Stimulated activated CD4-positive, alpha-beta T cell treated with anti-CD3 and anti-CD28 coated beads, Interleukin-1b, Interleukin-23, amount 100 ng/mL, for 4 hours (primary cell): ENCODE results near the gene ADCYAP1.
A peak's percentile ranks its signal among the peaks of the same experiment; 100 is the strongest.
"Not testable (repeated sequence)": the region's sequence is repeated elsewhere in the genome, so short reads cannot be mapped to it uniquely, and the experiment has no call there.

Source experiments
- DNase-seq, 2 donors: peaks; one replicate each; pipeline ENCODE4 v3.0.0-alpha.2; 2020; ENCODE audit warnings: low read depth in 2 of 2

ADCYAP1 gene

GRCh38 chr18:904218-905090 is at the start of gene ADCYAP1:
Gene ADCYAP1, plus strand, starts transcription at chr18:904871. Its CDS starts 516 bp downstream, at chr18:905387.
- DNase-seq, result no peak

- DNase-seq, result no peak
These were observed 46.7 kb upstream of the ADCYAP1 start for GRCh38 chr18:857986-858385.

DNA sequence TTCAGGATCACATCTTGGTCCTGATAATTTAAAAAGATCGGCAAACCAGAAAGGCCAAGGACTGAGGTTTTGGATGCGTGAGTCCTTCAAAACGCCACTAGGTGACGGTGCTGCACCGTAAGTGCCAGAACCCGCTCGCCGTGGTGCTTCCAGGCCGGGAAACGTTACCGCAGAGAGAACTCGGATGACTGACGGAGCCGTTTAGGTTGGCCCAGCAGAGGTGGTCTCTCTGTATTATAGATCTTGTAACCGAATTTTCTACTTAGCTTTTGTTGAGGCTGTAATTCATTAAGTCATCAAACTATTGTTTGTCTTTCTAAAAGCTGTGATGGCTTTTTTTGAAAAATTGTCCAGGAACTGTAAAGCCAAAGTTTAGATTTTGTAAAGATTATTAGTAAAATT is 39.8 kb upstream of the ADCYAP1 start:
- DNase-seq, result peak; percentile 34 to 35

- no peak for DNase-seq
These were observed 37.4 kb upstream of the ADCYAP1 start for GRCh38 chr18:867257-867656.

GRCh38 chr18:873426-873825 is 31.2 kb upstream of the ADCYAP1 start:
- not testable (repeated sequence) for DNase-seq

GRCh38 chr18:875912-876311 is 28.8 kb upstream of the ADCYAP1 start:
- DNase-seq, result no peak

GRCh38 chr18:877238-877637 is 27.4 kb upstream of the ADCYAP1 start:
- no peak for DNase-seq

DNA sequence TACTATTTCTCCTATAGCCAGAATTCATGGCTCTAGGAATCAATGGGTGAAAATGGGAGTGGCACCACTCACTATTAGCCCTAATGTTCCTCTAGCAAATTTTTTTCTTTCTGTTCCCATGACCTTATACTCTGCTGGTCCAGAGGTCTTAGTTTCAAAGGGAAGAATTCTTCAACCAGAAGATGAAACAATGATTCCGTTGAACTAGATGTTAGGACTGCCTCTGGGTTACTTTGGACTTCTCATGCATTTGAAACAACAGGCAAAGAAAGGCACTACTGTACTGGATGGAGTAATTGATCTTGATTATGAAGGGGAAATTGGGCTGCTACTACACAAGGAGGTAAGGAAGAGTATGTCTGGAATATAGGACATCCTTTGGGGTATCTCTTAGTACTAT is 18.6 kb upstream of the ADCYAP1 start:
- DNase-seq, result no peak

DNA sequence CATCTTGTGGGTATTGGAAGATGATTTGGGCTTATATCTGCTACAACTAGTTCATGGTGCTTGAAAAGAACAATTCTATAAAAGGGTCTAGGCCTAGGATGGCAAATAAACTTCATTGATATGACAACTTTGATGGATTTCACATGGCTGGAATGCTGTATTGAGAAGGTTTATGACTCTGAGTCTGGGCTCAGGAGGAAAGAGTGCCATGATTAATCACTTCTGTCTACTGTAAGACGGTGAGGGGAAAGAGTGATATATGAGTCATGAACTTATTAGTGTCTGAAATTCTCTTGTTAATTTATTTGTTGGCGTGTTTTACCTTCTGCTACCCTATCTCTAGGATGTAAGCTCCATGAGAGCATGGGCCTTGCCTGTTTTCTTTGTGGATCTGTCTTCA is 17.0 kb upstream of the ADCYAP1 start:
- no peak for DNase-seq

DNA sequence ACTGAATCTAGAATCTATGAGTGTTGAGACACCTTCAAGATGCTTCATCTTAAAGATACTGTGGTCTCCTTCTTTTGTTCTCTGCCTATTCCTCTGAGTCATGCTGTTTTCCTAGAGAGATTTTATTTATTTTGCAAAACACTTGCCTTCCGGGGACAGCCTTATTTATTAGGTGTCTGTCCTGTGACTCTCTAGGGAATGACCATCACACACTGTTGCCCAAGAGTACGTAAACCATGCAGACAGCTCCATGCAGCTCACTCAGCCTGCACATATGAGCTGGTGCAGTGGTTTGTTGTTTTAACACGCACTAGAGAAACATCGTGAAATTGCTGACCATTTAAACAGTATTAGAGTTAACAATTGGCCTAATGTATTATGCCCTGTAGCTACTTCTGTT is 12.4 kb upstream of the ADCYAP1 start:
- DNase-seq, result no peak

DNA sequence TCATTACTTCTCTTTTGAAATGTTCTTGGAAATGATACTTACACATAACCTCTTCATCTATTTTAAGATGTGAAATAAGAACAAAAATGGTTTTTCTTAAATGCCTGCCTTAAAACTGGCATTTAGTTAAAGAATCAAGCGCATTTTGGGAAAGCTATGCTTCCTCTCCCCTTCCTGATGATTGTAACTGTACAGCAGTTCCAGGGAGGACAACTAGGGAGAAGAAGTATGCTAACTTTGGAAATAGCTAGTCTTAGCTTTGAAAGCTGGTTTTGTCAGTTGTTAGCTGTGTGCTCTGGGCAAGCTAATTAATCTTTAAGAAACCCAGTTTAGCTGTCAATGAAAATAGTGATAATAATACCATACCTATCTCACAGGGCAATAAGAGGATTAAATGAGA is 8.4 kb upstream of the ADCYAP1 start:
- no peak for DNase-seq

DNA sequence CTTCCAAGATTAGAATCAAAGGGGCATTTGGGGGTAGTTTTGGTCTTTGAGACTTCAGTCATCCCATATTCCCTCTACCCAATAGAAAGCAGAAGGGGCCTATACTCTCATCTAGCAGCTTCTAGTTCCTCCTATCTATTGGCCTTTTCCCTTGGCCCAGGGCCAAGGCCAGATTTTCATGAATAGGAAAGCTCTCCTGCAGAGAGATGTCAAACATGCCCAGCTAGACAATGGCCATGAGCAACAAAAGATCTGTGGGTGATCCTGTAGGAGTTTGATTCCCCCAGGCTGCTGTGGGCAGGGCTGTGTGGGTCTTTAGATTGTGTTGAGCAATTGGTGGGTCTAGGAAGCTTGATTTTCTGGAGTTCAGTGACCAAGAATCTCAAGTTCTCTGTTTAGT is 2.9 kb upstream of the ADCYAP1 start:
- no peak for DNase-seq

- DNase-seq, result no peak
These were observed 2.4 kb upstream of the ADCYAP1 start for GRCh38 chr18:902229-902628.

GRCh38 chr18:903701-904100 is 970 bp upstream of the ADCYAP1 start:
- DNase-seq, result peak in 1 of 2 donors; percentile 28

- DNase-seq, result no peak
These were observed 756 bp downstream of the ADCYAP1 start for GRCh38 chr18:905307-905947.

GRCh38 chr18:905948-906415 is 1.3 kb downstream of the ADCYAP1 start:
- no peak for DNase-seq

GRCh38 chr18:906416-907114 is 1.9 kb downstream of the ADCYAP1 start:
- DNase-seq, result no peak

DNA sequence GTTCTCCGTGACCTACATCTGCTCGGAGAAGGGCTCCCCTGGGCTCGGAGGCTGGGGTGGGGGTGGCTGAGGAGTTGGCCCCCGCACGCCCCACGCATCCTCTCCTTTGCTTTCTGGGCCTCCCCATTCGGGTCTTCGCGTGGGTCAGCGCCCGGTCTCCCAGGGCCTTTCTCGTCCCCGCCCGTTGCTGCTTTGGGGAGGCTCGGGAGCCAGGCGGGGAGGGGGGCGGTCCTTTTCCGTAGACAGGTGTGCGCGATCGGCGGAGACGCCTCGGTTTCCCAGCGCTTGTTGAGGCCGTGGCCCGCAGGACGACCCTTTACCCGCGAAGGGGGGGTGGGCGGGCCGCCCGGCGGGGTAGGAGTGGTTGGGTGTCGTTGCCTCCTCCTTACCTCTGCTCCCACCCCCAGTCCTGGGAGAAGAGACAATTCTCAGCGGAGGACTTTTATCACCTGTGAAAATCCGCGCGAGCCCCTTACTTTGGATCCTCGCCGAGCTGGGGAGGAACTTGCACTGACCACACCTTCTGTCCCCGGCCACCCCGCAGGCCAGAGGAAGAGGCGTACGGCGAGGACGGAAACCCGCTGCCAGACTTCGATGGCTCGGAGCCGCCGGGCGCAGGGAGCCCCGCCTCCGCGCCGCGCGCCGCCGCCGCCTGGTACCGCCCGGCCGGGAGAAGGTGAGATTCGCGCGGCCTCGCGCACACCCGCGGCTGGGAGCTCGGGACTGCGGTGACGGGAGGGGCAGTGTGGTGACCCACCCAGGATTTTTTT is 2.6 kb downstream of the ADCYAP1 start:
- peak in 1 of 2 donors; percentile 10 for DNase-seq

DNA sequence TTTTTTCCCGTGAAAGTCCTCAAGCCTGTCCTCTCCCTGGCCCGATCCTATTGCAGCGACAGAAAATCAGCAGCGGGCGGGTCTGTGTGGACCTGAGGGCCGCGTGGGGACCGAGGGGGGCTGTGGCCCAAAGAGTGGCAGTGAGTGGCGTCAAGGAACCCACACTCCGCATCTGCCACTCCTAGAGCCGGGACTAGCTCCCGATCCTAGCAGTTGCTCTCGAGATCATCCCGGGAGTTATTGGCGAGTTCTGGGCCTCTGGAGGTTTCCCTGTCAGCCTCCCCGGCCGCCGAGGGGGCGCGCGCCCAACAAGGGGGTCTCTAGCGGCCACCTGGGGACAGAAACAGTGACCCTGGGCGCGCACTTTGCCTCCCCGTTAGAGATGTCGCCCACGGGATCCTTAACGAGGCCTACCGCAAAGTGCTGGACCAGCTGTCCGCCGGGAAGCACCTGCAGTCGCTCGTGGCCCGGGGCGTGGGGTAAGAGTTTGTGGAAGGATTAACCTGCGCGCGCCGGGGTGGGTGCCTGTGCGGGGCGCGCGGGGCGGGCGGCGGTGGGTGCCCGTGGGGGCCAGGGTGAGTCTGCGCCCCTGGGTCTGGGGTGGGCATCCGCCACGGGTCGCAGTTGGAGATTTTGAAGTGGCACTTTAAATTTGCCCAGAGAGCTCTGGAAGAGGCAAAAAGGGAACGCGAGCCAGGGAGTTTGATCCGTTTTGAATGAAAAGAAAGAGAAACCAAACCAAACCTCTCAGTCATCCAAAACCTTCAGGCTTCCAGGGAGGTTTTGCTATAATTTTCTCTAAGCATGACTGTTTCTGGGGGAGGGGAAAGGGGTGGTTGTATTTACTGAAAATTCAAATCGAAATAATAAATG is 3.5 kb downstream of the ADCYAP1 start:
- no peak for DNase-seq
